A549 (cell line): ENCODE data around the gene HSD11B2. TPM values are rescaled to one million over a fixed set of nuclear protein-coding genes. Genes with fewer than 3 reads are reported as not detected.

ENCODE experiments used
- ATAC-seq, 2 experiments: fragments of 200-7000 bp in 1 of 2; fragments of >200 bp in 1 of 2; cut with Nextera tagmentation in 1 of 2; cut with Tn5 transposase in 1 of 2; 3 replicates each; pipeline versions ENCODE4 v1.8.0 to v1.9.1; 2018 to 2020; ENCODE audit warnings: mild to moderate bottlenecking in 1 of 2, moderate library complexity in 1 of 2
- CTCF ChIA-PET: fragments of 300-600 bp; sonication (Branson Sonifier 250); formaldehyde crosslinking; extraction: SDS; loops from one replicate; lab custom pipeline; 2021; ENCODE audit warnings: antibody characterized with exemption, inconsistent platforms; lab: Yijun Ruan, JAX
- POLR2A ChIA-PET: fragments of 350-600 bp; formaldehyde crosslinking; extraction: SDS; loops from one replicate; lab custom pipeline; 2021; ENCODE audit warnings: antibody characterized with exemption, inconsistent platforms; lab: Yijun Ruan, JAX
- DNase-seq, 2 experiments: peaks; one replicate each; pipeline versions ENCODE4 v3.0.0 to v3.0.0-alpha.2; 2011 to 2016; ENCODE audit warnings: low read depth in 1 of 2, low spot score in 1 of 2
- FAIRE-seq: peaks from 2 replicates; lab custom pipeline; 2011; peaks lifted over from hg19 to GRCh38; lab: Jason Lieb, UNC
- H3K27ac ChIP-seq, 2 experiments: fragments of >200 bp; sonication (Bioruptor Twin); formaldehyde crosslinking; 3 replicates each; pipeline ENCODE4 v1.5.1; 2016 to 2017
- H3K4me1 ChIP-seq: fragments of >200 bp; sonication (Bioruptor Twin); formaldehyde crosslinking; 3 replicates; pipeline ENCODE4 v1.6.1; 2016
- H3K4me2 ChIP-seq: fragments of >200 bp; sonication (Bioruptor Twin); formaldehyde crosslinking; 3 replicates; pipeline ENCODE4 v1.6.1; 2016
- H3K4me3 ChIP-seq: fragments of >200 bp; sonication (Bioruptor Twin); formaldehyde crosslinking; 3 replicates; pipeline ENCODE4 v1.5.1; 2016
- H3K9me3 ChIP-seq: fragments of >200 bp; sonication (Bioruptor Twin); formaldehyde crosslinking; 3 replicates; pipeline ENCODE4 v1.6.1; 2016
- BCL3 ChIP-seq: fragments of >200 bp; sonication (Bioruptor Twin); formaldehyde crosslinking; IDR thresholded peaks from 3 replicates; pipeline ENCODE4 v1.6.1; 2016
- BHLHE40 ChIP-seq: IDR thresholded peaks from 2 replicates; pipeline ENCODE4 v1.6.1; 2012; ENCODE audit warnings: low read depth, low read length, inconsistent platforms
- CTCF ChIP-seq: fragments of >200 bp; sonication (Bioruptor Twin); formaldehyde crosslinking; IDR thresholded peaks from 3 replicates; pipeline ENCODE4 v1.5.1; 2016
- HES2 ChIP-seq: fragments of >200 bp; sonication (Bioruptor Twin); formaldehyde crosslinking; IDR thresholded peaks from 2 replicates; pipeline ENCODE4 v1.6.1; 2016
- JUN ChIP-seq, 2 experiments: fragments of >200 bp; sonication (Bioruptor Twin); formaldehyde crosslinking; IDR thresholded peaks; 2 replicates in 1 of 2; 3 replicates in 1 of 2; pipeline ENCODE4 v1.6.1; 2016 to 2017
- KDM1A ChIP-seq: fragments of 200-600 bp; sonication (generic); IDR thresholded peaks from 2 replicates; pipeline ENCODE4 v1.6.1; 2016; ENCODE audit warnings: low read depth, mild to moderate bottlenecking
- MAFK ChIP-seq: fragments of 450-650 bp; IDR thresholded peaks from 2 replicates; pipeline ENCODE4 v1.6.1; 2014; ENCODE audit not compliant: partially characterized antibody
- RAD21 ChIP-seq, 2 experiments: fragments of >200 bp in 1 of 2; sonication (Bioruptor Twin) in 1 of 2; formaldehyde crosslinking in 1 of 2; IDR thresholded peaks in 1 of 2; conservative IDR thresholded peaks in 1 of 2; 2 replicates in 1 of 2; 3 replicates in 1 of 2; pipeline ENCODE4 v1.6.1; 2012 to 2018; ENCODE audit warnings: inconsistent platforms in 1 of 2
- ZSCAN20 ChIP-seq: fragments of 250-450 bp; sonication (Bioruptor Pico); IDR thresholded peaks from 2 replicates; pipeline ENCODE4 v1.8.0; 2022; ENCODE audit warnings: mild to moderate bottlenecking, moderate library complexity
- WGBS: methylation state at CpG from one replicate; pipeline ENCODE4 v1.1.6; 2017; ENCODE audit errors: missing lambda C conversion rate; 5-methylcytosine and 5-hydroxymethylcytosine counted together
- polyA plus RNA-seq, 4 experiments: library from polyadenylated mRNA; depleted of rRNA in 3 of 4; stranded (reverse); fragments of >200 nt; fragmentation: RNase III in 1 of 4; extraction: RNeasy Plus Mini Kit Qiagen cat#74134 plus additional on column Dnase treatment in 1 of 4; gene quantifications; 2 replicates in 3 of 4; 3 replicates in 1 of 4; pipeline ENCODE4 v1.2.3, GENCODE V29; 2011 to 2017
- small RNA-seq, 6 experiments: library from RNA; depleted of rRNA; stranded (forward); fragments of <200 nt; gene quantifications; one replicate each; pipeline ENCODE3, GENCODE V24; 2012

The HSD11B2 gene
- polyA plus RNA-seq, 2 of the 4 experiments (the other 2 are of a cell fraction): 0.53 to 1.6 TPM

- Histone ChIP-seq H3K4me2 (no peak overlapping the region), H3K4me3 (no peak overlapping the region), H3K4me1 (peaks cover 5% of the 10 kb centered on the region), H3K27ac (no peak overlapping the region), H3K9me3 (no peaks in the 10 kb centered on the region)
- POLR2A ChIA-PET: no interaction called here
- no peak for TF ChIP-seq JUN (IDR thresholded peaks at IDR 0.05)
- TF ChIP-seq CTCF: no peak
- no peak for TF ChIP-seq MAFK
- no peak for TF ChIP-seq BCL3
- TF ChIP-seq ZSCAN20 (CRISPR knock-in tag): no peak
- TF ChIP-seq KDM1A: no peak
- no peak for TF ChIP-seq RAD21 (conservative IDR thresholded peaks at IDR 0.05 in 1 of 2, IDR thresholded peaks at IDR 0.05 in 1 of 2)
- no peak for TF ChIP-seq HES2
- TF ChIP-seq BHLHE40: no peak
- no peak for DNase-seq
- ATAC-seq: no peak
- no peak for FAIRE-seq
- CTCF ChIA-PET: interaction anchor here (8.2 to 14.6 kb wide), 2 partner anchors 26 to 35 kb away, joined by 117 to 137 read pairs; no protein-coding TSS in a partner anchor
- 64% methylated on average over 3 of the region's 3 CpGs for WGBS
Measured at GRCh38 chr16:67486805-67487204, 55.9 kb downstream of the HSD11B2 start.

Small RNAs within 50 kb of the gene (small RNA-seq; reads per million reads assigned to genes)
- 0 reads per million in 6 experiments for gene RNU1-123P

Other genes starting within 250 kb of the HSD11B2 start
- gene MATCAP1, start 247.2 kb upstream of the HSD11B2 start, polyA plus RNA-seq (2011; rRNA removed): 7.2 and 7.5 TPM in 2 replicates
- 16.1 to 23.5 TPM (median 20.8 TPM) in 3 replicates for gene MATCAP1, start 247.2 kb upstream of the HSD11B2 start, polyA plus RNA-seq (2017; fragmentation: RNase III; extraction: RNeasy Plus Mini Kit Qiagen cat#74134 plus additional on column Dnase treatment)
- gene EXOC3L1, start 241.0 kb upstream of the HSD11B2 start, polyA plus RNA-seq (2011; rRNA removed): 0.06 TPM in 1 of 2 replicates, not detected in the other
- gene EXOC3L1, start 241.0 kb upstream of the HSD11B2 start, polyA plus RNA-seq (2017; fragmentation: RNase III; extraction: RNeasy Plus Mini Kit Qiagen cat#74134 plus additional on column Dnase treatment): not detected in 3 replicates
- 65.1 and 71.8 TPM in 2 replicates for gene E2F4, start 239.0 kb upstream of the HSD11B2 start, polyA plus RNA-seq (2011; rRNA removed)
- 66.0 to 69.6 TPM (median 66.6 TPM) in 3 replicates for gene E2F4, start 239.0 kb upstream of the HSD11B2 start, polyA plus RNA-seq (2017; fragmentation: RNase III; extraction: RNeasy Plus Mini Kit Qiagen cat#74134 plus additional on column Dnase treatment)
- gene ELMO3, start 232.0 kb upstream of the HSD11B2 start, polyA plus RNA-seq (2011; rRNA removed): 0.62 and 1.0 TPM in 2 replicates
- 1.3 to 1.5 TPM (median 1.4 TPM) in 3 replicates for gene ELMO3, start 232.0 kb upstream of the HSD11B2 start, polyA plus RNA-seq (2017; fragmentation: RNase III; extraction: RNeasy Plus Mini Kit Qiagen cat#74134 plus additional on column Dnase treatment)
- 70.2 and 73.5 TPM in 2 replicates for gene TMEM208, start 204.0 kb upstream of the HSD11B2 start, polyA plus RNA-seq (2011; rRNA removed)
- gene TMEM208, start 204.0 kb upstream of the HSD11B2 start, polyA plus RNA-seq (2017; fragmentation: RNase III; extraction: RNeasy Plus Mini Kit Qiagen cat#74134 plus additional on column Dnase treatment): 103 to 114 TPM (median 114 TPM) in 3 replicates
- gene FHOD1, start 183.6 kb upstream of the HSD11B2 start, polyA plus RNA-seq (2011; rRNA removed): 16.1 and 18.1 TPM in 2 replicates
- 29.1 to 34.2 TPM (median 33.6 TPM) in 3 replicates for gene FHOD1, start 183.6 kb upstream of the HSD11B2 start, polyA plus RNA-seq (2017; fragmentation: RNase III; extraction: RNeasy Plus Mini Kit Qiagen cat#74134 plus additional on column Dnase treatment)
- gene SLC9A5, start 182.1 kb upstream of the HSD11B2 start, polyA plus RNA-seq (2011; rRNA removed): 0.83 and 1.1 TPM in 2 replicates
- 1.6 to 2.6 TPM (median 2.5 TPM) in 3 replicates for gene SLC9A5, start 182.1 kb upstream of the HSD11B2 start, polyA plus RNA-seq (2017; fragmentation: RNase III; extraction: RNeasy Plus Mini Kit Qiagen cat#74134 plus additional on column Dnase treatment)
- 10.0 and 17.7 TPM in 2 replicates for gene PLEKHG4, start 151.6 kb upstream of the HSD11B2 start, polyA plus RNA-seq (2011; rRNA removed)
- 15.6 to 16.6 TPM (median 15.9 TPM) in 3 replicates for gene PLEKHG4, start 151.6 kb upstream of the HSD11B2 start, polyA plus RNA-seq (2017; fragmentation: RNase III; extraction: RNeasy Plus Mini Kit Qiagen cat#74134 plus additional on column Dnase treatment)
- 1.1 and 2.4 TPM in 2 replicates for gene KCTD19, start 104.4 kb upstream of the HSD11B2 start, polyA plus RNA-seq (2011; rRNA removed)
- gene KCTD19, start 104.4 kb upstream of the HSD11B2 start, polyA plus RNA-seq (2017; fragmentation: RNase III; extraction: RNeasy Plus Mini Kit Qiagen cat#74134 plus additional on column Dnase treatment): 0.57 to 1.00 TPM (median 0.76 TPM) in 3 replicates
- 0.57 and 0.93 TPM in 2 replicates for gene LRRC36, start 104.3 kb upstream of the HSD11B2 start, polyA plus RNA-seq (2011; rRNA removed)
- gene LRRC36, start 104.3 kb upstream of the HSD11B2 start, polyA plus RNA-seq (2017; fragmentation: RNase III; extraction: RNeasy Plus Mini Kit Qiagen cat#74134 plus additional on column Dnase treatment): 0.25 to 0.48 TPM (median 0.44 TPM) in 3 replicates
- 9.4 and 10.6 TPM in 2 replicates for gene TPPP3, start 37.6 kb upstream of the HSD11B2 start, polyA plus RNA-seq (2011; rRNA removed)
- 8.7 to 10.9 TPM (median 9.6 TPM) in 3 replicates for gene TPPP3, start 37.6 kb upstream of the HSD11B2 start, polyA plus RNA-seq (2017; fragmentation: RNase III; extraction: RNeasy Plus Mini Kit Qiagen cat#74134 plus additional on column Dnase treatment)
- 3.5 and 3.8 TPM in 2 replicates for gene ZDHHC1, start 14.6 kb upstream of the HSD11B2 start, polyA plus RNA-seq (2011; rRNA removed)
- 5.0 to 7.2 TPM (median 5.9 TPM) in 3 replicates for gene ZDHHC1, start 14.6 kb upstream of the HSD11B2 start, polyA plus RNA-seq (2017; fragmentation: RNase III; extraction: RNeasy Plus Mini Kit Qiagen cat#74134 plus additional on column Dnase treatment)
- gene ATP6V0D1, start 50.0 kb downstream of the HSD11B2 start, polyA plus RNA-seq (2011; rRNA removed): 45.6 and 45.7 TPM in 2 replicates
- gene ATP6V0D1, start 50.0 kb downstream of the HSD11B2 start, polyA plus RNA-seq (2017; fragmentation: RNase III; extraction: RNeasy Plus Mini Kit Qiagen cat#74134 plus additional on column Dnase treatment): 96.5 to 103 TPM (median 101 TPM) in 3 replicates
- gene AGRP, start 52.4 kb downstream of the HSD11B2 start, polyA plus RNA-seq (2011; rRNA removed): not detected in 2 replicates
- not detected in 3 replicates for gene AGRP, start 52.4 kb downstream of the HSD11B2 start, polyA plus RNA-seq (2017; fragmentation: RNase III; extraction: RNeasy Plus Mini Kit Qiagen cat#74134 plus additional on column Dnase treatment)
- 5.6 and 7.2 TPM in 2 replicates for gene RIPOR1, start 97.7 kb downstream of the HSD11B2 start, polyA plus RNA-seq (2011; rRNA removed)
- gene RIPOR1, start 97.7 kb downstream of the HSD11B2 start, polyA plus RNA-seq (2017; fragmentation: RNase III; extraction: RNeasy Plus Mini Kit Qiagen cat#74134 plus additional on column Dnase treatment): 22.5 to 24.7 TPM (median 23.0 TPM) in 3 replicates
- gene CTCF, start 131.4 kb downstream of the HSD11B2 start, polyA plus RNA-seq (2011; rRNA removed): 51.5 and 58.4 TPM in 2 replicates
- 38.6 to 42.5 TPM (median 40.8 TPM) in 3 replicates for gene CTCF, start 131.4 kb downstream of the HSD11B2 start, polyA plus RNA-seq (2017; fragmentation: RNase III; extraction: RNeasy Plus Mini Kit Qiagen cat#74134 plus additional on column Dnase treatment)
- 0.39 and 0.62 TPM in 2 replicates for gene CARMIL2, start 214.0 kb downstream of the HSD11B2 start, polyA plus RNA-seq (2011; rRNA removed)
- 0.95 to 1.3 TPM (median 1.2 TPM) in 3 replicates for gene CARMIL2, start 214.0 kb downstream of the HSD11B2 start, polyA plus RNA-seq (2017; fragmentation: RNase III; extraction: RNeasy Plus Mini Kit Qiagen cat#74134 plus additional on column Dnase treatment)
- 19.4 and 22.2 TPM in 2 replicates for gene ACD, start 229.1 kb downstream of the HSD11B2 start, polyA plus RNA-seq (2011; rRNA removed)
- gene ACD, start 229.1 kb downstream of the HSD11B2 start, polyA plus RNA-seq (2017; fragmentation: RNase III; extraction: RNeasy Plus Mini Kit Qiagen cat#74134 plus additional on column Dnase treatment): 25.3 to 26.5 TPM (median 26.4 TPM) in 3 replicates
- gene PARD6A, start 229.8 kb downstream of the HSD11B2 start, polyA plus RNA-seq (2011; rRNA removed): 1.7 and 1.8 TPM in 2 replicates
- gene PARD6A, start 229.8 kb downstream of the HSD11B2 start, polyA plus RNA-seq (2017; fragmentation: RNase III; extraction: RNeasy Plus Mini Kit Qiagen cat#74134 plus additional on column Dnase treatment): 1.4 to 2.2 TPM (median 1.9 TPM) in 3 replicates
- 4.0 and 4.3 TPM in 2 replicates for gene ENKD1, start 235.6 kb downstream of the HSD11B2 start, polyA plus RNA-seq (2011; rRNA removed)
- 11.1 to 12.6 TPM (median 12.2 TPM) in 3 replicates for gene ENKD1, start 235.6 kb downstream of the HSD11B2 start, polyA plus RNA-seq (2017; fragmentation: RNase III; extraction: RNeasy Plus Mini Kit Qiagen cat#74134 plus additional on column Dnase treatment)
- not detected in 2 replicates for gene C16orf86, start 235.7 kb downstream of the HSD11B2 start, polyA plus RNA-seq (2011; rRNA removed)
- 0.05 to 0.21 TPM (median 0.06 TPM) in 3 replicates for gene C16orf86, start 235.7 kb downstream of the HSD11B2 start, polyA plus RNA-seq (2017; fragmentation: RNase III; extraction: RNeasy Plus Mini Kit Qiagen cat#74134 plus additional on column Dnase treatment)